Hepatocyte (in vitro differentiated cells): ENCODE results near the gene PEA15. TPM values are rescaled to one million over a fixed set of nuclear protein-coding genes. Genes with fewer than 3 reads are reported as not detected.
A peak's percentile ranks its signal among the peaks of the same experiment; 100 is the strongest.

Source experiments
- DNase-seq: peaks from one replicate; pipeline ENCODE4 v3.0.0-alpha.2; 2016; ENCODE audit warnings: low spot score
- H2AFZ ChIP-seq: fragments of 200-600 bp; sonication (generic); 2 replicates; pipeline ENCODE4 v1.6.0; 2016; ENCODE audit warnings: antibody characterized with exemption, mild to moderate bottlenecking
- H3K27ac ChIP-seq: fragments of 200-600 bp; sonication (generic); 2 replicates; pipeline ENCODE4 v1.5.1; 2016; ENCODE audit warnings: mild to moderate bottlenecking
- H3K27me3 ChIP-seq: fragments of 200-600 bp; sonication (generic); 2 replicates; pipeline ENCODE4 v1.6.1; 2016
- H3K36me3 ChIP-seq: fragments of 200-600 bp; sonication (generic); replicated peaks from 2 replicates; pipeline ENCODE4 v1.5.1; 2016; ENCODE audit warnings: low read depth; ENCODE audit not compliant: insufficient read depth
- H3K4me1 ChIP-seq: fragments of 200-600 bp; sonication (generic); 2 replicates; pipeline ENCODE4 v1.5.1; 2016; ENCODE audit warnings: mild to moderate bottlenecking, moderate library complexity; ENCODE audit not compliant: insufficient read depth
- H3K4me2 ChIP-seq: fragments of 200-600 bp; sonication (generic); 2 replicates; pipeline ENCODE4 v1.6.0; 2016
- H3K4me3 ChIP-seq: fragments of 200-600 bp; sonication (generic); 2 replicates; pipeline ENCODE4 v1.5.1; 2016; ENCODE audit warnings: mild to moderate bottlenecking
- H3K79me2 ChIP-seq: fragments of 200-600 bp; sonication (generic); 2 replicates; pipeline ENCODE4 v1.6.0; 2017; ENCODE audit warnings: mild to moderate bottlenecking
- H3K9me2 ChIP-seq: fragments of 200-600 bp; sonication (generic); replicated peaks from 2 replicates; pipeline ENCODE4 v1.6.0; 2017; ENCODE audit warnings: mild to moderate bottlenecking; ENCODE audit not compliant: insufficient read depth
- H3K9me3 ChIP-seq: fragments of 200-600 bp; sonication (generic); 2 replicates; pipeline ENCODE4 v1.5.1; 2016; ENCODE audit warnings: low read depth, mild to moderate bottlenecking
- H4K20me1 ChIP-seq: fragments of 200-600 bp; sonication (generic); 2 replicates; pipeline ENCODE4 v1.6.0; 2016; ENCODE audit warnings: mild to moderate bottlenecking; ENCODE audit not compliant: insufficient read depth, poor library complexity, severe bottlenecking
- EZH2 ChIP-seq: fragments of 200-600 bp; sonication (generic); IDR thresholded peaks from 2 replicates; pipeline ENCODE4 v1.6.1; 2016; ENCODE audit warnings: antibody characterized with exemption, mild to moderate bottlenecking, borderline replicate concordance
- EZH2phosphoT487 ChIP-seq: fragments of 200-600 bp; sonication (generic); IDR thresholded peaks from one replicate; pipeline ENCODE4 v1.6.1; 2018; ENCODE audit warnings: antibody characterized with exemption, mild to moderate bottlenecking, low read depth, moderate library complexity; ENCODE audit not compliant: unreplicated experiment, severe bottlenecking
- WGBS: methylation state at CpG from one replicate; pipeline ENCODE4 v1.1.6; 2016; ENCODE audit warnings: low lambda C conversion rate; ENCODE audit errors: missing lambda C conversion rate; 5-methylcytosine and 5-hydroxymethylcytosine counted together
- polyA plus RNA-seq: library from polyadenylated mRNA; unstranded; fragments of >200 nt; fragmentation: Nextera tagmentation; extraction: Ambion mirVana; gene quantifications from 2 replicates; pipeline ENCODE4 v1.2.1, GENCODE V29; 2016
- total RNA-seq: library from RNA; depleted of rRNA; stranded (reverse); fragments of >200 nt; gene quantifications from 2 replicates; pipeline ENCODE4 v1.2.3, GENCODE V29; 2014
- TF ChIP-seq, protein P1 (sequence below): fragments of 200-600 bp; sonication (generic); IDR thresholded peaks from 2 replicates; pipeline ENCODE4 v1.5.1; 2016; ENCODE audit warnings: antibody characterized with exemption, mild to moderate bottlenecking; ENCODE audit not compliant: poor library complexity

Gene PEA15
- total and polyA plus RNA-seq, 2 experiments from 2014 or later: 61.1 to 62.0 TPM

DNA sequence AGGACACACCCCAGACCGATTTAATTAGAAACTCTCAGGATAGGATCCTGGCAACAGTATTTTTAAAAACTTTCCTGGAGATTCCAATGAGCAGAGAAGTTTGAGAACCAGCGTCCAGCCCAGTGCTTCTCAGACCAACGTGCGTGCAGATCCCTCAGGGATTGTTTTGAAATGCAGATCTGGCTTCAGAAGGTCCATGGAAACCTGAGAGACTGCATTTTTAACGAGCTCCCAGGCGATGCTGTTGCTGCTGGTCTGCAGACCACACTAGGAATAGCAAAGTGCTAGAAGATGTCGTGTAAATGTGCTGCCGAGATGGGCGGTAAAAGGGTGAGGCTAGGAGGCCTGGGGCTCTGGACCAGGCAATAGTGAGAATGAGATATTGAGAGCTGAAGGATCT is 33.2 kb upstream of the PEA15 start:
- Histone ChIP-seq H3K9me2 (no peaks in the 10 kb centered on the region), H3K36me3 (no peaks in the 10 kb centered on the region), H4K20me1 (no peaks in the 10 kb centered on the region), H2AFZ (no peak overlapping the region), H3K4me1 (no peaks in the 10 kb centered on the region), H3K4me2 (no peak overlapping the region), H3K27me3 (no peaks in the 10 kb centered on the region), H3K9me3 (no peaks in the 10 kb centered on the region), H3K4me3 (no peak overlapping the region), H3K27ac (no peak overlapping the region), H3K79me2 (no peaks in the 10 kb centered on the region)
- 37% methylated on average over 9 of the region's 9 CpGs for WGBS
- no peak for DNase-seq
- no peak for TF ChIP-seq EZH2
- no peak for TF ChIP-seq EZH2phosphoT487
- TF ChIP-seq, protein P1, sequence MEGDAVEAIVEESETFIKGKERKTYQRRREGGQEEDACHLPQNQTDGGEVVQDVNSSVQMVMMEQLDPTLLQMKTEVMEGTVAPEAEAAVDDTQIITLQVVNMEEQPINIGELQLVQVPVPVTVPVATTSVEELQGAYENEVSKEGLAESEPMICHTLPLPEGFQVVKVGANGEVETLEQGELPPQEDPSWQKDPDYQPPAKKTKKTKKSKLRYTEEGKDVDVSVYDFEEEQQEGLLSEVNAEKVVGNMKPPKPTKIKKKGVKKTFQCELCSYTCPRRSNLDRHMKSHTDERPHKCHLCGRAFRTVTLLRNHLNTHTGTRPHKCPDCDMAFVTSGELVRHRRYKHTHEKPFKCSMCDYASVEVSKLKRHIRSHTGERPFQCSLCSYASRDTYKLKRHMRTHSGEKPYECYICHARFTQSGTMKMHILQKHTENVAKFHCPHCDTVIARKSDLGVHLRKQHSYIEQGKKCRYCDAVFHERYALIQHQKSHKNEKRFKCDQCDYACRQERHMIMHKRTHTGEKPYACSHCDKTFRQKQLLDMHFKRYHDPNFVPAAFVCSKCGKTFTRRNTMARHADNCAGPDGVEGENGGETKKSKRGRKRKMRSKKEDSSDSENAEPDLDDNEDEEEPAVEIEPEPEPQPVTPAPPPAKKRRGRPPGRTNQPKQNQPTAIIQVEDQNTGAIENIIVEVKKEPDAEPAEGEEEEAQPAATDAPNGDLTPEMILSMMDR: no peak

DNA sequence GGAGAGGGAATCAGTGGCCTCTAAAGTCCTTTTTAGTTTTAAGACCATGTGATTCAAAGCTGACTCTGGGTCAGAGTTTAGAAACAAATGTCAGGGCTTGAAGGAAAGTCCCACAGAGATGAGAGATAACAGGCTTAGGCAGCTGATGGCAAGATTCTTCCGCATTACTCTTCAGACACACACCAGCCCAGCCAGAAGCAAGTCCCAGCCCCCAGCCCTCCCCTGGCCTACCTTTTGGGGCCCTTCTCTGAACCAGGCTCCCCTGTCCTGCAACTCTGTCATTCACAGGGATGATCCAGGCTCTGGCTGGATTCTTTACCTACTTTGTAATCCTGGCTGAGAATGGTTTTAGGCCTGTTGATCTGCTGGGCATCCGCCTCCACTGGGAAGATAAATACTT is 28.0 kb upstream of the PEA15 start:
- TF ChIP-seq, protein P1: no peak
- TF ChIP-seq EZH2: no peak
- no peak for TF ChIP-seq EZH2phosphoT487
- H3K27ac ChIP-seq: peak overlapping the region; percentile 84
- WGBS: 66% methylated on average over 2 of the region's 2 CpGs

DNA sequence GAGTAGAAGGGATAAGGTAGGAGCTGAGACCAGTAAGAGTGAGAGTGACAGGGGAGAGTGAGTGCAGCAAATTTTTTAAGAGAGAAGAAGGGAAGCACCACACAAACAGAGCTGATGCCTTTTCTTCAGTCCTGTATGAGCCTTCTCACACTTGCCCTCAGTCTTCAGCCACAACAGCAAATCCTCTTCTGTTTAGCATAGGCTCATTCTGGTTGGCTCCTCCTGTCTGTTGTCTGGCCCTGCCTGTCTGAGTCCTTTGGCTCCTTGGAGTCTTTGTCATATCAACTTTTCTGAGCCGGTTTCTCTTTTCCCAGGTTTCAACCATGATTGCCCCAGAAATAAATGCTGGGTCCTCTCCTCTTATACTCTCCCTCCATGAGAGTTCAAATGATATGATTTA is 27.5 kb upstream of the PEA15 start:
- H3K9me3 ChIP-seq: no peaks in the 10 kb centered on the region
- no peaks in the 10 kb centered on the region for H3K9me2 ChIP-seq
- no peak overlapping the region for H3K4me2 ChIP-seq
- H3K79me2 ChIP-seq: no peaks in the 10 kb centered on the region
- 43% methylated on average over 1 of the region's 1 CpG for WGBS
- H3K27ac ChIP-seq: peak overlapping the region; percentile 84
- no peak for TF ChIP-seq EZH2
- no peak for TF ChIP-seq EZH2phosphoT487
- TF ChIP-seq, protein P1: no peak
- H3K36me3 ChIP-seq: no peaks in the 10 kb centered on the region
- H2AFZ ChIP-seq: no peak overlapping the region
- H3K27me3 ChIP-seq: no peaks in the 10 kb centered on the region
- H3K4me1 ChIP-seq: no peaks in the 10 kb centered on the region
- H3K4me3 ChIP-seq: no peak overlapping the region
- no peak for DNase-seq
- H4K20me1 ChIP-seq: no peaks in the 10 kb centered on the region

More for the DNA sequence above, 28.0 kb upstream of the PEA15 start:
- no peaks in the 10 kb centered on the region for H3K9me2 ChIP-seq
- no peaks in the 10 kb centered on the region for H4K20me1 ChIP-seq
- no peaks in the 10 kb centered on the region for H3K9me3 ChIP-seq
- H3K27me3 ChIP-seq: no peaks in the 10 kb centered on the region
- no peaks in the 10 kb centered on the region for H3K36me3 ChIP-seq
- no peaks in the 10 kb centered on the region for H3K79me2 ChIP-seq
- peak; percentile 26 for DNase-seq
- H3K4me2 ChIP-seq: no peak overlapping the region
- H3K4me3 ChIP-seq: no peak overlapping the region
- H2AFZ ChIP-seq: no peak overlapping the region
- H3K4me1 ChIP-seq: no peaks in the 10 kb centered on the region

DNA sequence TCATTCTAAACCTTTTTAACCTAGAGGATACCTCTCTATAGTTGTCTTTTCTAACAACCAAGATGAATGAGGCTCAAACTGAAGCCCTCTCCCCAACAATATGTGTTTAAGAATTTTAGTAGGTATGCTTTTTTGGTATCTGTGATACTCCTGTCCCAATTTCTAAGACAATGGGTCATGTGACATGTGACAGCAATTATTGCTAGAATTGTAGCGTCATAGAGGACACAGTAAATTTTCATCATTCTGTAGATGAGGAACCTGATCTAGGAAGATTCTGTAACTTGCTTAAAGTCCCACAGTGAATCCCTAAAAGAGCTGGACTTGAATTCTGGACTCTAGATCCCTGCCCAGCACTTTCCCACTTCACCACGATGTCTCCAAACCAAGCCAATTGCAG is 26.5 kb upstream of the PEA15 start:
- H4K20me1 ChIP-seq: no peaks in the 10 kb centered on the region
- no peaks in the 10 kb centered on the region for H3K36me3 ChIP-seq
- H3K27ac ChIP-seq: peak overlapping the region; percentile 0
- WGBS: 100% methylated on average over 2 of the region's 2 CpGs
- H3K4me2 ChIP-seq: no peak overlapping the region
- H3K79me2 ChIP-seq: no peaks in the 10 kb centered on the region
- TF ChIP-seq EZH2: no peak
- TF ChIP-seq, protein P1: no peak
- no peak for TF ChIP-seq EZH2phosphoT487
- no peaks in the 10 kb centered on the region for H3K27me3 ChIP-seq
- no peak overlapping the region for H2AFZ ChIP-seq
- H3K4me1 ChIP-seq: no peaks in the 10 kb centered on the region
- no peak overlapping the region for H3K4me3 ChIP-seq
- no peak for DNase-seq
- no peaks in the 10 kb centered on the region for H3K9me3 ChIP-seq
- H3K9me2 ChIP-seq: no peaks in the 10 kb centered on the region
